IPS DF 6.9 (cell line): ENCODE measurements around the gene CDH23.

ENCODE experiments used
- DNase-seq: peaks from one replicate; pipeline ENCODE4 v3.0.0-alpha.2; 2013; ENCODE audit warnings: low read depth, low spot score
- H3K27ac ChIP-seq: one replicate; pipeline ENCODE4 v1.5.1; 2013; ENCODE audit warnings: low read length, control low read depth
- H3K27me3 ChIP-seq: 2 replicates; pipeline ENCODE4 v1.6.1; 2013; ENCODE audit warnings: mild to moderate bottlenecking, low read length; ENCODE audit not compliant: control insufficient read depth, insufficient read depth
- H3K36me3 ChIP-seq: 2 replicates; pipeline ENCODE4 v1.6.1; 2013; ENCODE audit warnings: low read length; ENCODE audit not compliant: control insufficient read depth, insufficient read depth
- H3K4me1 ChIP-seq: 2 replicates; pipeline ENCODE4 v1.6.1; 2013; ENCODE audit warnings: low read length; ENCODE audit not compliant: control insufficient read depth, insufficient read depth
- H3K4me3 ChIP-seq: 2 replicates; pipeline ENCODE4 v1.5.1; 2013; ENCODE audit warnings: mild to moderate bottlenecking, low read length
- H3K9me3 ChIP-seq: 2 replicates; pipeline ENCODE4 v1.6.1; 2013; ENCODE audit warnings: low read length, inconsistent platforms; ENCODE audit not compliant: control insufficient read depth, insufficient read depth
- WGBS: extraction: QIAGEN DNeasy Blood & Tissue Kit; methylation state at CpG from one replicate; pipeline ENCODE4 v1.1.7; 2013; ENCODE audit warnings: mixed read lengths, missing lambda C conversion rate; ENCODE audit not compliant: insufficient read length, insufficient coverage; 5-methylcytosine and 5-hydroxymethylcytosine counted together

Gene CDH23

GRCh38 chr10:71401056-71401455, 4.3 kb downstream of the CDH23 start:
- no peak for DNase-seq
- Histone ChIP-seq H3K4me3 (no peak overlapping the region), H3K4me1 (peaks cover 11% of the 10 kb centered on the region), H3K27me3 (peaks cover 27% of the 10 kb centered on the region), H3K27ac (no peak overlapping the region), H3K9me3 (no peaks in the 10 kb centered on the region), H3K36me3 (no peaks in the 10 kb centered on the region)
- no CpG with 5 or more reads among the region's 7 CpGs for WGBS

- Histone ChIP-seq H3K27me3 (peaks cover 27% of the 10 kb centered on the region), H3K4me3 (no peak overlapping the region; the same call in 1 of the 2 replicates), H3K27ac (no peak overlapping the region), H3K4me1 (peaks cover 11% of the 10 kb centered on the region), H3K9me3 (no peaks in the 10 kb centered on the region), H3K36me3 (no peaks in the 10 kb centered on the region)
- DNase-seq = no peak
- WGBS = no CpG with 5 or more reads among the region's 7 CpGs
Observed at GRCh38 chr10:71402005-71402404, 5.3 kb downstream of the CDH23 start.

- no peak overlapping the region for H3K4me3 ChIP-seq
- WGBS = no CpG with 5 or more reads among the region's 13 CpGs
- H3K4me1 ChIP-seq = no peaks in the 10 kb centered on the region; the same call in 1 of the 2 replicates
- no peak for DNase-seq
- no peaks in the 10 kb centered on the region for H3K36me3 ChIP-seq
- peaks cover 2% of the 10 kb centered on the region for H3K27me3 ChIP-seq
- no peak overlapping the region for H3K27ac ChIP-seq
- no peaks in the 10 kb centered on the region for H3K9me3 ChIP-seq
Observed at GRCh38 chr10:71404503-71405295, 8.0 kb downstream of the CDH23 start.

GRCh38 chr10:71406878-71407277, 10.2 kb downstream of the CDH23 start:
- Histone ChIP-seq H3K27ac (no peak overlapping the region), H3K4me1 (no peaks in the 10 kb centered on the region; the same call in 1 of the 2 replicates), H3K27me3 (no peaks in the 10 kb centered on the region), H3K4me3 (no peak overlapping the region), H3K9me3 (no peaks in the 10 kb centered on the region), H3K36me3 (no peaks in the 10 kb centered on the region)
- no CpG with 5 or more reads among the region's 3 CpGs for WGBS
- no peak for DNase-seq

- WGBS = no CpG with 5 or more reads among the region's 9 CpGs
- Histone ChIP-seq H3K27me3 (no peaks in the 10 kb centered on the region), H3K4me1 (no peaks in the 10 kb centered on the region; the same call in 1 of the 2 replicates), H3K4me3 (no peak overlapping the region), H3K27ac (no peak overlapping the region), H3K36me3 (no peaks in the 10 kb centered on the region), H3K9me3 (no peaks in the 10 kb centered on the region)
- DNase-seq = no peak
Observed at GRCh38 chr10:71408436-71409225, 11.9 kb downstream of the CDH23 start.

GRCh38 chr10:71409516-71410104, 12.9 kb downstream of the CDH23 start:
- H3K4me1 ChIP-seq = no peaks in the 10 kb centered on the region; the same call in 1 of the 2 replicates
- no peak overlapping the region for H3K27ac ChIP-seq
- H3K36me3 ChIP-seq = no peaks in the 10 kb centered on the region
- H3K9me3 ChIP-seq = no peaks in the 10 kb centered on the region
- no peak overlapping the region for H3K4me3 ChIP-seq
- no peaks in the 10 kb centered on the region for H3K27me3 ChIP-seq
- DNase-seq = no peak
- WGBS = no CpG with 5 or more reads among the region's 3 CpGs

GRCh38 chr10:71413581-71413980, 16.9 kb downstream of the CDH23 start:
- Histone ChIP-seq H3K27me3 (no peaks in the 10 kb centered on the region), H3K27ac (no peak overlapping the region), H3K4me3 (no peak overlapping the region), H3K4me1 (no peaks in the 10 kb centered on the region; the same call in 1 of the 2 replicates), H3K9me3 (no peaks in the 10 kb centered on the region), H3K36me3 (no peaks in the 10 kb centered on the region)
- DNase-seq = no peak

- Histone ChIP-seq H3K27me3 (no peaks in the 10 kb centered on the region), H3K9me3 (no peaks in the 10 kb centered on the region), H3K36me3 (no peaks in the 10 kb centered on the region), H3K4me1 (no peaks in the 10 kb centered on the region; the same call in 1 of the 2 replicates), H3K27ac (no peak overlapping the region), H3K4me3 (no peak overlapping the region)
- DNase-seq = no peak
- no CpG with 5 or more reads among the region's 1 CpG for WGBS
Observed at GRCh38 chr10:71414359-71414758, 17.6 kb downstream of the CDH23 start.

GRCh38 chr10:71419002-71419540, 22.4 kb downstream of the CDH23 start:
- Histone ChIP-seq H3K27ac (no peak overlapping the region), H3K9me3 (no peaks in the 10 kb centered on the region), H3K36me3 (no peaks in the 10 kb centered on the region), H3K4me3 (no peak overlapping the region), H3K4me1 (no peaks in the 10 kb centered on the region), H3K27me3 (no peaks in the 10 kb centered on the region)
- no peak for DNase-seq

- no peak for DNase-seq
- H3K27me3 ChIP-seq = no peaks in the 10 kb centered on the region
- no peaks in the 10 kb centered on the region; the same call in 1 of the 2 replicates for H3K4me1 ChIP-seq
- no peak overlapping the region for H3K27ac ChIP-seq
- no peaks in the 10 kb centered on the region for H3K36me3 ChIP-seq
- WGBS = no CpG with 5 or more reads among the region's 2 CpGs
- no peak overlapping the region for H3K4me3 ChIP-seq
- H3K9me3 ChIP-seq = no peaks in the 10 kb centered on the region
Observed at GRCh38 chr10:71419750-71420149, 23.0 kb downstream of the CDH23 start.
